ENCODE data around the gene EPHA3. TPM values are rescaled to one million over a fixed set of nuclear protein-coding genes. Genes with fewer than 3 reads are reported as not detected.

EPHA3 gene
- total and polyA plus RNA-seq, 11 donors = 1.0 to 9.4 (median 3.5) TPM

DNA sequence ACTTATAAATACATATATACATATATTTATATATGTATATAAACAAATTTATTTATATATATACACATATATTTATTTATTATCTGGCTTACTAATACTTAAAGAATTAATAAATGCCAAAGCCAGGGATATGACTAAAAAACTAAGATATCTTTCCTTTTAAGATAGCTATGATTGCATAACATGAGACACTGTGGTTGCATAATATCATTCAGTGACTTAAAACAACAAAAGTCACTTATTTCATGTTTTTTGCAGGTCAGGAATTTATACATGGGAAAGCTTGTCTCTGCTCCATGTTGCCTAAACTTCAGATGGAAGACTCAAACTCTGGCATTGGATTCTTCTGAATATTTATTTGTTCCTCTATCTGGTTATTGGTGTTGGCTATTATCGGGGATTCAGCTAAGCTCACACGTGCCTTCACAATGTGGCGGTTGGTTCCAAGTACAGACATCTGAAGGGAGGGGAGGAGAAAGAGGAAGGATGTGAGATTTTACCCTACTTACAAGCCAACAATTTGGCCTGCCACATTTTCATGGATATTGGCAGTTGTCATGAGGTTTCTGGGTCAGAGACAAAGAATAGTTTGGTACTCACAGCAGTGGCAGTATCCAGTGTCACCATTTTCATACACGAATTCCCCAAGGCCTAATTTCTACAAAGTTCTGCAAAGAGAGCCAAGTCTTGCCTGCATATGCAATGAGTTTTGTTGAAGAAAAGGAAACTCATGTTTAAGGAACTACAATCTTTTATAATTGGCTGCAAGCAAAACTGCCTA, 381.6 kb downstream of the EPHA3 start:
- no peak overlapping the region for H3K4me3 ChIP-seq
- no peaks in the 10 kb centered on the region for H3K4me1 ChIP-seq
- intact Hi-C loops (cut with DNase I) = no loop called here
- DNase-seq (no peak), ATAC-seq (peak in 1 of 4 donors; percentile 42)
- H3K36me3 ChIP-seq = no peaks in the 10 kb centered on the region
- WGBS, 4 donors = 59 to 74% (median 69%) methylated on average over 4 of the region's 4 CpGs
- H3K9me3 ChIP-seq = peaks cover 0 to 27% (median 0%) of the 10 kb centered on the region in 12 donors
- H3K27ac ChIP-seq = peak overlapping the region in 1 of 12 donors; percentile 5
- H3K27me3 ChIP-seq = no peaks in the 10 kb centered on the region
- TF ChIP-seq POLR2A (IDR thresholded peaks at IDR 0.05) = no peak
- TF ChIP-seq, protein P1, sequence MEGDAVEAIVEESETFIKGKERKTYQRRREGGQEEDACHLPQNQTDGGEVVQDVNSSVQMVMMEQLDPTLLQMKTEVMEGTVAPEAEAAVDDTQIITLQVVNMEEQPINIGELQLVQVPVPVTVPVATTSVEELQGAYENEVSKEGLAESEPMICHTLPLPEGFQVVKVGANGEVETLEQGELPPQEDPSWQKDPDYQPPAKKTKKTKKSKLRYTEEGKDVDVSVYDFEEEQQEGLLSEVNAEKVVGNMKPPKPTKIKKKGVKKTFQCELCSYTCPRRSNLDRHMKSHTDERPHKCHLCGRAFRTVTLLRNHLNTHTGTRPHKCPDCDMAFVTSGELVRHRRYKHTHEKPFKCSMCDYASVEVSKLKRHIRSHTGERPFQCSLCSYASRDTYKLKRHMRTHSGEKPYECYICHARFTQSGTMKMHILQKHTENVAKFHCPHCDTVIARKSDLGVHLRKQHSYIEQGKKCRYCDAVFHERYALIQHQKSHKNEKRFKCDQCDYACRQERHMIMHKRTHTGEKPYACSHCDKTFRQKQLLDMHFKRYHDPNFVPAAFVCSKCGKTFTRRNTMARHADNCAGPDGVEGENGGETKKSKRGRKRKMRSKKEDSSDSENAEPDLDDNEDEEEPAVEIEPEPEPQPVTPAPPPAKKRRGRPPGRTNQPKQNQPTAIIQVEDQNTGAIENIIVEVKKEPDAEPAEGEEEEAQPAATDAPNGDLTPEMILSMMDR (IDR thresholded peaks at IDR 0.05) = no peak

DNA sequence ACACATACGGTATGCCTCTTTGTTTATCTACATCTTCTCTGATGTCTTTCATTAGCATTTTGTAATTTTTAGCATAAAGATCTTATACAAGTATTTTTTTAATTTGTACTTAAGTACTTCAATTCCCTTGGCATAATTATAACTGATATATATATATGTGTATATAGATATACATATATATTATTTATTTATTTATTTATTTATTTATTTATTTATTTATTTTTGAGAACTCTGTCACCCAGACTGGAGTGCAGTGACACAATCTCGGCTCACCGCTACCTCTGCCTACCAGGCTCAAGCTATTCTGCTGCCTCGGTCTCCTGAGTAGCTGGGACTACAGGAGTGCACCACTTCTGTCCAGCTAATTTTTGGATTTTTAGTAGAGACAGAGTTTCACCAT, 382.7 kb downstream of the EPHA3 start:
- TF ChIP-seq POLR2A (IDR thresholded peaks at IDR 0.05) = no peak
- TF ChIP-seq, protein P1 (IDR thresholded peaks at IDR 0.05) = no peak
- DNase-seq = no peak
- 93 to 98% (median 95%) methylated on average over 4 of the region's 4 CpGs for WGBS, 4 donors
- peaks cover 0 to 26% (median 0%) of the 10 kb centered on the region in 12 donors for H3K9me3 ChIP-seq
- H3K4me1 ChIP-seq = no peaks in the 10 kb centered on the region
- no peak for ATAC-seq
- intact Hi-C loops (cut with DNase I) = no loop called here
- no peaks in the 10 kb centered on the region for H3K36me3 ChIP-seq
- H3K27ac ChIP-seq = no peak overlapping the region
- H3K4me3 ChIP-seq = no peak overlapping the region
- H3K27me3 ChIP-seq = no peaks in the 10 kb centered on the region

DNA sequence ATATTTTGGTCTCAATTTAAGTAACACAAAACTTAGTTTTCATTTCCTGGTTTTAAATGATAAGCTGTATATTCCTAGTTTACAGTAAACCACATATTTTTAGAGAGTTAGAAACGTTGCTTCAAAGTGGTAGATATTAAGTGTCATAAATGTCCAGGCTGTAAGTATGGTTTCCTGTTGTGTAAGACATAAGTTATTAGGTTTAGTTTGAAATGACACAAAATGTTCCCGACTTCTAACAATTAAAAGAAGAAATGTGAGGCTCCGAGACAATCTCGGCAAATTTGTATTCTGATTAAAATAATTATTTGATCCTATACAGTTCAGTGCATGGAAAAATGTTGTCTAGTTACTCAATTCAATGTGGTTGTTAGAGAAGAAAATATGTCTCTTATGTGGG, 387.3 kb downstream of the EPHA3 start:
- Histone ChIP-seq H3K27ac (no peak overlapping the region), H3K36me3 (no peaks in the 10 kb centered on the region), H3K9me3 (no peaks in the 10 kb centered on the region), H3K27me3 (no peaks in the 10 kb centered on the region), H3K4me3 (no peak overlapping the region), H3K4me1 (no peaks in the 10 kb centered on the region)
- DNase-seq (no peak), ATAC-seq (no peak)
- TF ChIP-seq, protein P1 (IDR thresholded peaks at IDR 0.05) = no peak
- TF ChIP-seq POLR2A (IDR thresholded peaks at IDR 0.05) = no peak
- 77 to 82% (median 81%) methylated on average over 4 of the region's 4 CpGs for WGBS, 4 donors
- intact Hi-C loops (cut with DNase I) = no loop called here

DNA sequence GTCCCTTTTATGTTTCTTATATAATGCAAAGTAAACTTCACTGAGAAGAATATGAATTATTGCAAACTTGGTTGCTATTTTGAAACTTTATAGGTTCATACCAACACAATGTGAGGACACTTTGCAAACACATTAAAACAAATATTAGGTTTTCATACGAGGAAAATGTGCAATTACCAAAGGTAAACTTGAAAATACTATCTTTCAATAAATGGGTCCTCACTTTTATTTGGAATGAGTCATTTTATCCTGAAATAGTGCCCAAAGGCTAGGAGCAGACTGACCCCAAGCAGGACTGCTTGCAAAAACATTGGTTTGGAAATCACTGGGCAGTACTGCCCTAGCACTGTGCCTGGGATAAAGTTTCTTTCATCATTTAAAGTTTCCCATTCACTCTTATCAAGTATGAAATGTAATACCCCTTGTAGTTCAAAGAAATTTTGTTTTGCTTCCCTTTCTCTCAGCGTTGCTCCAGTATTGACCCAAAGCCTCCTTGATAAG, 396.5 kb downstream of the EPHA3 start:
- H3K27me3 ChIP-seq = no peaks in the 10 kb centered on the region
- H3K4me3 ChIP-seq = no peak overlapping the region
- no peak overlapping the region for H3K27ac ChIP-seq
- H3K9me3 ChIP-seq = peaks cover 0 to 7% (median 0%) of the 10 kb centered on the region in 12 donors
- WGBS, 4 donors = 57 to 64% (median 59%) methylated on average over 2 of the region's 2 CpGs
- H3K36me3 ChIP-seq = no peaks in the 10 kb centered on the region
- DNase-seq = no peak
- intact Hi-C loops (cut with DNase I) = no loop called here
- H3K4me1 ChIP-seq = peaks cover 0 to 4% (median 0%) of the 10 kb centered on the region in 12 donors
- ATAC-seq = no peak
- TF ChIP-seq, protein P1 (IDR thresholded peaks at IDR 0.05) = no peak
- TF ChIP-seq POLR2A (IDR thresholded peaks at IDR 0.05) = no peak
